ENCODE results near the gene IGF2BP3. TPM values are rescaled to one million over a fixed set of nuclear protein-coding genes. Genes with fewer than 3 reads are reported as not detected.
A peak's percentile ranks its signal among the peaks of the same experiment; 100 is the strongest.

The IGF2BP3 gene
- total and polyA plus RNA-seq, 10 donors: 0.17 to 6.8 (median 1.6) TPM

GRCh38 chr7:23472046-23472445 lies 1.8 kb upstream of the IGF2BP3 start:
- Histone ChIP-seq H3K27ac (no peak overlapping the region), H3K9me3 (peaks cover 0 to 22% (median 0%) of the 10 kb centered on the region in 8 donors), H3K27me3 (replicated peaks in 1 of 7) (peaks cover 14 to 100% (median 100%) of the 10 kb centered on the region in 7 donors), H3K36me3 (no peaks in the 10 kb centered on the region), H3K4me1 (peaks cover 41 to 68% (median 59%) of the 10 kb centered on the region in 6 donors), H3K4me3 (no peak overlapping the region)
- WGBS, 5 donors: 35 to 49% (median 40%) methylated on average over 6 of the region's 6 CpGs
- DNase-seq: no peak
- intact Hi-C loops (cut with DNase I; ENCODE audit: low total_unique reads): no loop called here
- TF ChIP-seq CTCF (IDR thresholded peaks at IDR 0.05 in 8 of 11, conservative IDR thresholded peaks at IDR 0.05 in 3 of 11): no peak
- no peak for TF ChIP-seq POLR2A (IDR thresholded peaks at IDR 0.05)
- no peak for TF ChIP-seq POLR2AphosphoS5 (IDR thresholded peaks at IDR 0.05)

- Histone ChIP-seq H3K27me3 (replicated peaks in 1 of 7) (peaks cover 14 to 100% (median 100%) of the 10 kb centered on the region in 7 donors), H3K4me3 (peak overlapping the region in 6 of 8 donors; percentile 19 to 66 (median 30)), H3K9me3 (peaks cover 0 to 22% (median 0%) of the 10 kb centered on the region in 8 donors), H3K27ac (no peak overlapping the region), H3K4me1 (peaks cover 41 to 68% (median 59%) of the 10 kb centered on the region in 6 donors), H3K36me3 (no peaks in the 10 kb centered on the region)
- TF ChIP-seq POLR2A (IDR thresholded peaks at IDR 0.05): no peak
- peak in 2 of 3 donors; percentile 8 to 18 for TF ChIP-seq POLR2AphosphoS5 (IDR thresholded peaks at IDR 0.05)
- no peak for TF ChIP-seq CTCF (IDR thresholded peaks at IDR 0.05 in 8 of 11, conservative IDR thresholded peaks at IDR 0.05 in 3 of 11)
- peak; percentile 77 for DNase-seq
- 3 to 6% (median 4%) methylated on average over 32 to 44 of the region's 44 CpGs for WGBS, 5 donors
- intact Hi-C loops (cut with DNase I; ENCODE audit: low total_unique reads): no loop called here
These were observed 992 bp upstream of the IGF2BP3 start for GRCh38 chr7:23471106-23471859.

- Histone ChIP-seq H3K36me3 (no peaks in the 10 kb centered on the region), H3K27ac (no peak overlapping the region), H3K4me1 (peaks cover 41 to 65% (median 59%) of the 10 kb centered on the region in 6 donors), H3K27me3 (replicated peaks in 1 of 7) (peaks cover 14 to 100% (median 99%) of the 10 kb centered on the region in 7 donors), H3K4me3 (peak overlapping the region in 7 of 8 donors; percentile 37 to 66 (median 41)), H3K9me3 (peaks cover 0 to 17% (median 0%) of the 10 kb centered on the region in 8 donors)
- no peak for TF ChIP-seq CTCF (IDR thresholded peaks at IDR 0.05 in 8 of 11, conservative IDR thresholded peaks at IDR 0.05 in 3 of 11)
- TF ChIP-seq POLR2AphosphoS5 (IDR thresholded peaks at IDR 0.05): no peak
- TF ChIP-seq POLR2A (IDR thresholded peaks at IDR 0.05): no peak
- no peak for DNase-seq
- intact Hi-C loops (cut with DNase I; ENCODE audit: low total_unique reads): no loop called here
- WGBS, 5 donors: 1 to 2% (median 2%) methylated on average over 18 of the region's 18 CpGs
These were observed 385 bp downstream of the IGF2BP3 start for GRCh38 chr7:23469961-23470250.

GRCh38 chr7:23469150-23469960 lies 936 bp downstream of the IGF2BP3 start:
- H3K4me3 ChIP-seq: peak overlapping the region; percentile 10 to 66 (median 40)
- DNase-seq: peak; percentile 81
- peaks cover 14 to 100% (median 99%) of the 10 kb centered on the region in 7 donors for H3K27me3 ChIP-seq (replicated peaks in 1 of 7)
- TF ChIP-seq POLR2AphosphoS5 (IDR thresholded peaks at IDR 0.05) (peak in 1 of 3 donors; percentile 39), CTCF (IDR thresholded peaks at IDR 0.05 in 8 of 11, conservative IDR thresholded peaks at IDR 0.05 in 3 of 11) (no peak)
- H3K4me1 ChIP-seq: peaks cover 40 to 59% (median 54%) of the 10 kb centered on the region in 6 donors
- no peaks in the 10 kb centered on the region for H3K36me3 ChIP-seq
- intact Hi-C loops (cut with DNase I; ENCODE audit: low total_unique reads): no loop called here
- WGBS, 5 donors: 0 to 1% (median 1%) methylated on average over 32 to 91 of the region's 91 CpGs
- H3K9me3 ChIP-seq: peaks cover 0 to 12% (median 0%) of the 10 kb centered on the region in 8 donors
- H3K27ac ChIP-seq: no peak overlapping the region

Data from spleen (tissue), 11 donors.